H1 (cell line): ENCODE measurements around the gene ADGRB3. TPM values are rescaled to one million over a fixed set of nuclear protein-coding genes. Genes with fewer than 3 reads are reported as not detected.

Source experiments
- CTCF ChIA-PET: fragments of 300-600 bp; sonication (Branson Sonifier 250); formaldehyde crosslinking; loops from one replicate; lab custom pipeline; 2021; ENCODE audit not compliant: partially characterized antibody; lab: Charles Lee
- POLR2A ChIA-PET: fragments of 300-600 bp; sonication (Branson Sonifier 250); formaldehyde crosslinking; loops from one replicate; lab custom pipeline; 2021; ENCODE audit warnings: inconsistent platforms; ENCODE audit not compliant: partially characterized antibody; lab: Charles Lee
- DNase-seq, 2 experiments: peaks; one replicate each; pipeline versions ENCODE4 v3.0.0 to v3.0.0-alpha.2; 2010 to 2022; ENCODE audit warnings: low spot score in 2 of 2, low read depth in 1 of 2, mixed read lengths in 1 of 2
- FAIRE-seq: peaks from 2 replicates; lab custom pipeline; 2011; peaks lifted over from hg19 to GRCh38; lab: Jason Lieb, UNC
- H2AFZ ChIP-seq: 2 replicates; pipeline ENCODE4 v1.8.1; 2012; ENCODE audit warnings: low read length, inconsistent platforms
- H2AK5ac ChIP-seq: 2 replicates; pipeline ENCODE4 v1.6.1; 2013; ENCODE audit warnings: low read depth, low read length
- H2BK120ac ChIP-seq: replicated peaks from 2 replicates; pipeline ENCODE3; 2013; ENCODE audit warnings: low read depth, low read length, inconsistent platforms
- H2BK12ac ChIP-seq: 2 replicates; pipeline ENCODE4 v1.6.1; 2013; ENCODE audit warnings: low read depth, low read length
- H2BK15ac ChIP-seq: 2 replicates; pipeline ENCODE4 v1.6.1; 2013; ENCODE audit warnings: low read length
- H2BK20ac ChIP-seq: 2 replicates; pipeline ENCODE4 v1.6.1; 2013; ENCODE audit warnings: low read length
- H2BK5ac ChIP-seq: 2 replicates; pipeline ENCODE4 v1.6.1; 2013; ENCODE audit warnings: low read depth, low read length
- H3K14ac ChIP-seq: 2 replicates; pipeline ENCODE4 v1.6.1; 2013; ENCODE audit warnings: inconsistent platforms; ENCODE audit not compliant: insufficient read length
- H3K18ac ChIP-seq: 2 replicates; pipeline ENCODE4 v1.6.1; 2013; ENCODE audit warnings: low read length; ENCODE audit errors: extremely low read depth
- H3K23ac ChIP-seq: 2 replicates; pipeline ENCODE4 v1.6.1; 2013; ENCODE audit warnings: inconsistent platforms; ENCODE audit not compliant: insufficient read length
- H3K23me2 ChIP-seq: 2 replicates; pipeline ENCODE4 v1.6.1; 2013; ENCODE audit warnings: low read depth, low read length
- H3K27ac ChIP-seq: 2 replicates; pipeline ENCODE4 v1.6.1; 2011; ENCODE audit warnings: low read depth, low read length, inconsistent platforms
- H3K27me3 ChIP-seq, 4 experiments: replicated peaks in 1 of 4; 1 replicate in 1 of 4; 2 replicates in 3 of 4; pipeline versions ENCODE4 v1.6.1 to v1.8.1; 2011 to 2013; ENCODE audit warnings: low read length in 3 of 4, mild to moderate bottlenecking in 3 of 4, inconsistent platforms in 2 of 4, mixed read lengths in 2 of 4, moderate library complexity in 1 of 4; ENCODE audit not compliant: control insufficient read depth in 3 of 4, insufficient read depth in 3 of 4; ENCODE audit errors: extremely low read depth in 1 of 4
- H3K36me3 ChIP-seq, 4 experiments: 2 replicates each; pipeline versions ENCODE4 v1.6.1 to v1.8.1; 2011 to 2013; ENCODE audit warnings: mild to moderate bottlenecking in 4 of 4, low read length in 3 of 4, moderate library complexity in 2 of 4, control low read depth in 1 of 4, inconsistent platforms in 1 of 4; ENCODE audit not compliant: insufficient read depth in 4 of 4, control insufficient read depth in 2 of 4
- H3K4ac ChIP-seq: replicated peaks from 2 replicates; pipeline ENCODE3; 2013; ENCODE audit warnings: low read length, low read depth, mixed read lengths, inconsistent platforms; ENCODE audit not compliant: insufficient read length
- H3K4me1 ChIP-seq, 4 experiments: replicated peaks in 1 of 4; 1 replicate in 1 of 4; 2 replicates in 3 of 4; pipeline versions ENCODE4 v1.6.1 to v1.8.1; 2011 to 2013; ENCODE audit warnings: low read length in 3 of 4, inconsistent platforms in 2 of 4, mixed read lengths in 1 of 4; ENCODE audit not compliant: insufficient read depth in 4 of 4, control insufficient read depth in 3 of 4
- H3K4me2 ChIP-seq, 2 experiments: 2 replicates each; pipeline versions ENCODE4 v1.6.1 to v1.8.1; 2011 to 2013; ENCODE audit warnings: low read depth in 2 of 2, low read length in 2 of 2, control low read depth in 1 of 2, inconsistent platforms in 1 of 2, mild to moderate bottlenecking in 1 of 2; ENCODE audit not compliant: insufficient read depth in 1 of 2
- H3K4me3 ChIP-seq, 4 experiments: fragments of 200-600, 300-600 bp in 1 of 4; sonication (generic), shearing (Covaris generic), sonication (Bioruptor Twin) in 1 of 4; 2 replicates each; pipeline versions ENCODE4 v1.5.1 to v1.8.1; 2011 to 2016; ENCODE audit warnings: low read length in 4 of 4, low read depth in 3 of 4, control low read depth in 2 of 4, inconsistent platforms in 2 of 4, mild to moderate bottlenecking in 2 of 4, mixed read lengths in 1 of 4, moderate library complexity in 1 of 4; ENCODE audit not compliant: insufficient read depth in 2 of 4; ENCODE audit errors: extremely low read depth in 1 of 4
- H3K56ac ChIP-seq: replicated peaks from 2 replicates; pipeline ENCODE3; 2013; ENCODE audit warnings: low read depth, mild to moderate bottlenecking, mixed read lengths, low read length, inconsistent platforms; ENCODE audit not compliant: insufficient read length
- H3K79me1 ChIP-seq: 2 replicates; pipeline ENCODE4 v1.6.1; 2013; ENCODE audit warnings: low read depth, low read length, control low read depth
- H3K79me2 ChIP-seq, 2 experiments: 2 replicates each; pipeline versions ENCODE4 v1.6.1 to v1.8.1; 2012 to 2013; ENCODE audit warnings: low read length in 2 of 2, mild to moderate bottlenecking in 2 of 2, inconsistent platforms in 1 of 2; ENCODE audit not compliant: insufficient read depth in 2 of 2, control insufficient read depth in 1 of 2
- H3K9ac ChIP-seq, 4 experiments: replicated peaks in 1 of 4; 1 replicate in 1 of 4; 2 replicates in 3 of 4; pipeline versions ENCODE4 v1.6.1 to v1.8.1; 2011 to 2013; ENCODE audit warnings: low read depth in 3 of 4, low read length in 3 of 4, control low read depth in 2 of 4, mild to moderate bottlenecking in 2 of 4, moderate library complexity in 2 of 4, inconsistent platforms in 1 of 4; ENCODE audit errors: extremely low read depth in 1 of 4
- H3K9me3 ChIP-seq, 2 experiments: 2 replicates each; pipeline versions ENCODE4 v1.6.1 to v1.8.1; 2012 to 2013; ENCODE audit warnings: mild to moderate bottlenecking in 2 of 2, moderate library complexity in 2 of 2, control low read depth in 1 of 2, inconsistent platforms in 1 of 2, low read depth in 1 of 2, low read length in 1 of 2, mixed read lengths in 1 of 2; ENCODE audit not compliant: insufficient read depth in 2 of 2
- H4K20me1 ChIP-seq, 2 experiments: replicated peaks in 1 of 2; 2 replicates each; pipeline versions ENCODE3 to v1.8.1; 2011 to 2013; ENCODE audit warnings: inconsistent platforms in 2 of 2, low read length in 2 of 2, mild to moderate bottlenecking in 1 of 2; ENCODE audit not compliant: insufficient read depth in 2 of 2, control insufficient read depth in 1 of 2
- H4K5ac ChIP-seq: 2 replicates; pipeline ENCODE4 v1.6.1; 2013; ENCODE audit warnings: low read length, low read depth, mixed read lengths, inconsistent platforms; ENCODE audit not compliant: insufficient read length
- H4K8ac ChIP-seq: 2 replicates; pipeline ENCODE4 v1.8.0; 2013; ENCODE audit warnings: mild to moderate bottlenecking, moderate library complexity, low read length, inconsistent platforms; ENCODE audit not compliant: insufficient read depth; ENCODE audit errors: extremely low read depth
- H4K91ac ChIP-seq: replicated peaks from 2 replicates; pipeline ENCODE3; 2013; ENCODE audit warnings: low read length, mixed read lengths, inconsistent platforms; ENCODE audit not compliant: insufficient read length
- ATF2 ChIP-seq: IDR thresholded peaks from 2 replicates; pipeline ENCODE4 v1.6.1; 2012; ENCODE audit warnings: low read length, inconsistent platforms
- RXRA ChIP-seq: IDR thresholded peaks from 2 replicates; pipeline ENCODE4 v1.6.1; 2011; ENCODE audit warnings: low read depth, mild to moderate bottlenecking, low read length, moderate library complexity; ENCODE audit not compliant: insufficient read depth
- SP1 ChIP-seq: IDR thresholded peaks from 2 replicates; pipeline ENCODE4 v1.6.1; 2011; ENCODE audit warnings: low read depth, low read length
- TAF7 ChIP-seq: optimal IDR thresholded peaks from 2 replicates; pipeline ENCODE3; 2011; ENCODE audit warnings: low read depth, mild to moderate bottlenecking, inconsistent platforms, low read length, moderate library complexity, borderline replicate concordance
- USF2 ChIP-seq: IDR thresholded peaks from 2 replicates; pipeline ENCODE4 v1.6.1; 2011; ENCODE audit warnings: low read length, improper control_type of control experiment
- WGBS, 2 experiments: shearing (Covaris generic) in 1 of 2; methylation state at CpG; one replicate each; pipeline versions ENCODE4 v1.1.6 to v1.1.7; 2013 to 2015; ENCODE audit warnings: low lambda C conversion rate in 2 of 2, mixed read lengths in 2 of 2, inconsistent platforms in 1 of 2, low coverage in 1 of 2, missing lambda C conversion rate in 1 of 2; ENCODE audit not compliant: insufficient replicate concordance in 2 of 2, insufficient coverage in 1 of 2, insufficient read length in 1 of 2; ENCODE audit errors: extremely low coverage in 1 of 2, missing lambda C conversion rate in 1 of 2; 5-methylcytosine and 5-hydroxymethylcytosine counted together
- polyA plus RNA-seq, 7 experiments: library from polyadenylated mRNA; depleted of rRNA in 3 of 7; stranded (reverse) in 5 of 7; unstranded in 2 of 7; fragments of >200 nt in 5 of 7; fragments of 200-250 nt in 2 of 7; gene quantifications; 1 replicate in 5 of 7; 2 replicates in 1 of 7; 4 replicates in 1 of 7; pipeline versions ENCODE4 v1.2.1 to v1.2.3, GENCODE V29; 2011 to 2013; ENCODE audit warnings: missing spikeins in 2 of 7, mixed read lengths in 2 of 7
- total RNA-seq: library from RNA; stranded (reverse); fragmentation: NEBNext Ultra II Directional; extraction: Animal tissue kit (Norgen Biotek cat#: 25700); gene quantifications from 2 replicates; pipeline ENCODE4 v1.2.1, GENCODE V29; 2021

The ADGRB3 gene
- total and polyA plus RNA-seq, 2 of the 8 experiments (the other 6 are each of a cell fraction or from before 2014, with no cell fraction given), result 0.35 to 1.2 TPM

- H2AFZ ChIP-seq, result peak overlapping the region; percentile 64; the same call in 1 of the 2 replicates
- H4K8ac ChIP-seq, result no peak overlapping the region
- 94% methylated on average over 7 of the region's 7 CpGs; no CpG with 5 or more reads in 1 of the 2 experiments for WGBS, 2 experiments
- no peak overlapping the region for H3K18ac ChIP-seq
- H3K79me2 ChIP-seq, result no peaks in the 10 kb centered on the region
- no peak overlapping the region for H3K27ac ChIP-seq
- ChIA-PET POLR2A (no interaction called here), CTCF (interaction anchor here (1.0 kb wide), 1 partner anchor 11 kb away, joined by 3 read pairs; no protein-coding TSS in a partner anchor)
- no peaks in the 10 kb centered on the region for H3K4me1 ChIP-seq
- DNase-seq (no peak), FAIRE-seq (no peak)
- H3K4me2 ChIP-seq, result no peak overlapping the region
- H2BK12ac ChIP-seq, result no peak overlapping the region
- no peaks in the 10 kb centered on the region for H3K9me3 ChIP-seq
- no peak overlapping the region for H2BK15ac ChIP-seq
- no peak overlapping the region for H3K4me3 ChIP-seq
- H2AK5ac ChIP-seq, result no peak overlapping the region
- H4K5ac ChIP-seq, result no peak overlapping the region
- H3K56ac ChIP-seq, result no peak overlapping the region
- H3K9ac ChIP-seq, result no peak overlapping the region
- H2BK5ac ChIP-seq, result no peak overlapping the region
- no peak overlapping the region for H2BK20ac ChIP-seq
- no peak overlapping the region for H4K91ac ChIP-seq
- H3K4ac ChIP-seq, result no peak overlapping the region
- no peaks in the 10 kb centered on the region for H3K36me3 ChIP-seq
- H2BK120ac ChIP-seq, result no peak overlapping the region
- H3K14ac ChIP-seq, result no peak overlapping the region
- no peak for TF ChIP-seq SP1
- no peak for TF ChIP-seq USF2
- TF ChIP-seq TAF7, result no peak
- TF ChIP-seq ATF2, result no peak
- TF ChIP-seq RXRA, result no peak
- no peaks in the 10 kb centered on the region for H3K27me3 ChIP-seq
- H4K20me1 ChIP-seq, result no peaks in the 10 kb centered on the region
- H3K23ac ChIP-seq, result no peak overlapping the region
- H3K23me2 ChIP-seq, result no peaks in the 10 kb centered on the region
- no peaks in the 10 kb centered on the region for H3K79me1 ChIP-seq
These were observed 714.7 kb downstream of the ADGRB3 start for GRCh38 chr6:69349771-69350170.
